Activated CD4-positive, alpha-beta T cell treated with anti-CD3 and anti-CD28 coated beads for 4 hours (primary cell): ENCODE measurements around the gene POFUT1.
"Not testable (repeated sequence)": the region's sequence is repeated elsewhere in the genome, so short reads cannot be mapped to it uniquely, and the experiment has no call there.

Experiments
- DNase-seq, 2 donors: peaks; one replicate each; pipeline ENCODE4 v3.0.0-alpha.2; 2020

POFUT1 gene

GRCh38 chr20:32207626-32208498 lies at the start of gene POFUT1, which contains the start of gene PLAGL2:
POFUT1 (plus strand) TSS chr20:32207880; CDS start chr20:32207942, 62 bp downstream.
PLAGL2 (minus strand) TSS chr20:32207743; CDS start chr20:32202178, 5,565 bp downstream.
- DNase-seq = peak; percentile 86 to 88

GRCh38 chr20:32158351-32158750 lies 49.3 kb upstream of the POFUT1 start:
- DNase-seq = no peak

GRCh38 chr20:32158943-32159660 lies 48.6 kb upstream of the POFUT1 start:
- no peak for DNase-seq

- no peak for DNase-seq
Observed at GRCh38 chr20:32159766-32160221, 47.9 kb upstream of the POFUT1 start.

- no peak for DNase-seq
Observed at GRCh38 chr20:32160341-32160740, 47.3 kb upstream of the POFUT1 start.

GRCh38 chr20:32162351-32162750 lies 45.3 kb upstream of the POFUT1 start:
- no peak for DNase-seq

GRCh38 chr20:32163951-32164350 lies 43.7 kb upstream of the POFUT1 start:
- DNase-seq = no peak

GRCh38 chr20:32164984-32165735 lies 42.5 kb upstream of the POFUT1 start:
- DNase-seq = no peak

- no peak for DNase-seq
Observed at GRCh38 chr20:32165836-32166545, 41.7 kb upstream of the POFUT1 start.

GRCh38 chr20:32167552-32167951 lies 40.1 kb upstream of the POFUT1 start:
- no peak for DNase-seq

GRCh38 chr20:32168184-32168910 lies 39.3 kb upstream of the POFUT1 start:
- no peak for DNase-seq

GRCh38 chr20:32177696-32178095 lies 30.0 kb upstream of the POFUT1 start:
- not testable (repeated sequence) for DNase-seq

GRCh38 chr20:32179515-32179914 lies 28.2 kb upstream of the POFUT1 start:
- DNase-seq = no peak

- DNase-seq = no peak
Observed at GRCh38 chr20:32179934-32180333, 27.7 kb upstream of the POFUT1 start.

GRCh38 chr20:32181606-32182005 lies 26.1 kb upstream of the POFUT1 start:
- DNase-seq = no peak

- DNase-seq = no peak
Observed at GRCh38 chr20:32183947-32184635, 23.6 kb upstream of the POFUT1 start.

GRCh38 chr20:32184961-32185603 lies 22.6 kb upstream of the POFUT1 start:
- no peak for DNase-seq

GRCh38 chr20:32186506-32186905 lies 21.2 kb upstream of the POFUT1 start:
- DNase-seq = no peak

GRCh38 chr20:32188376-32189122 lies 19.1 kb upstream of the POFUT1 start:
- no peak for DNase-seq

GRCh38 chr20:32189123-32189410 lies 18.6 kb upstream of the POFUT1 start:
- no peak for DNase-seq
